HG03565 (cell line): ENCODE measurements around the gene PPP1R12C.
"Not testable (repeated sequence)": the region's sequence is repeated elsewhere in the genome, so short reads cannot be mapped to it uniquely, and the experiment has no call there.

ENCODE experiments used
- ATAC-seq: cut with Tn5 transposase; IDR thresholded peaks from one replicate; pipeline ENCODE4 v1.9.1; 2021; ENCODE audit warnings: mild to moderate bottlenecking, moderate library complexity; ENCODE audit not compliant: unreplicated experiment

PPP1R12C gene

DNA sequence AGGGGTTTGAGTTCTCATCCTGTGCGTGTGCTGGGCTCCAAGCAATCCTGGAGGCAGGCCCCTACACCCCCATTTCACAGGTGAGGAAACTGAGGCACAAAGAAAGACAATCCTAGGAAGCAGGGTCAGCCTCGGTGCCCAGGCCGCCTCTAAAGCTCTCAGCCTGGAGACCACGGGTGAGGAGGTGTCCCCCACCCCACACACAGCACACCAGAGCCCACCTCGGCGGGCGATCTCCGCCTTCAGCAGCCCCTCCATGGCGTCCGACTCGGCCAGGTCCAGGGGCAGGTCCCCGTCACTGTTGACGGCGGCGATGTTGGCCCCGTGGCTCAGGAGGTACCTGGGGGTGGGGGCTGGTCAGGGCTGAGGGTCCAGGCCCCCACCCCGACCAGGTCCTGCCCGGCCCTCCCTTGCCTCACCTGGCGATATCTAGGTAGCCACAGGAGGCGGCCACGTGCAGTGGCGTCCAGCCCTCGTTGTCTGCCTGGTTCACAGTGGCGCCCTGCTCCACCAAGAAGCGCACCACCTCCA is 5.1 kb downstream of the PPP1R12C start:
- ATAC-seq = no peak

DNA sequence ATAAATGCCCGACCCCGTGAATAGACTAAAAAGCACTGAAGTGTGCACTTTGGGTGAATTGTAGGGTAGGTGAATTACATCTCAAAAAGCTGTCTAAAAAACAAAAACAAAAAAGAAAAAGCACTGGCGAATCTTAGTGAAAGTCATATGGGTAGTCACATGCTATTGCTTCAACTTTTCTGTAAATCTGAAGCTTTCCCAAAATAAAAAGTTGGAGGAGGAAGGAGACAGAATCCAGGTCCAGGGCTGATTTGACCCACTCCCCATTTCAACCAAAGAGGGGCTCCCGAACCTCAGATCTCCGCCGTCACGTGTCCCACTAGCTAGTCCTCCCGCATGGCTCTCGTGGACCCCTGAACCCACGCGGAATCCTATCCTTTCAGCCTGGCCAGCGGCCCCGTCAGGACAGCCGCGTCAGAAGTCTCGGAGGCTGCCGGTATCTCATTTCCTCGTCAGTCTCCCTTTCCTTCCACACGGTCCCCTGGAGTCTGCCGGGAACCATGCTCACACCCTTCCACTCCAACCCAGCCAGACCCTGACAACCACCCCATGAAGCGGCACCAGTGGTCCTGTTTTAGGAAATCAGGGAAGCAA is 6.1 kb downstream of the PPP1R12C start:
- ATAC-seq = no peak

DNA sequence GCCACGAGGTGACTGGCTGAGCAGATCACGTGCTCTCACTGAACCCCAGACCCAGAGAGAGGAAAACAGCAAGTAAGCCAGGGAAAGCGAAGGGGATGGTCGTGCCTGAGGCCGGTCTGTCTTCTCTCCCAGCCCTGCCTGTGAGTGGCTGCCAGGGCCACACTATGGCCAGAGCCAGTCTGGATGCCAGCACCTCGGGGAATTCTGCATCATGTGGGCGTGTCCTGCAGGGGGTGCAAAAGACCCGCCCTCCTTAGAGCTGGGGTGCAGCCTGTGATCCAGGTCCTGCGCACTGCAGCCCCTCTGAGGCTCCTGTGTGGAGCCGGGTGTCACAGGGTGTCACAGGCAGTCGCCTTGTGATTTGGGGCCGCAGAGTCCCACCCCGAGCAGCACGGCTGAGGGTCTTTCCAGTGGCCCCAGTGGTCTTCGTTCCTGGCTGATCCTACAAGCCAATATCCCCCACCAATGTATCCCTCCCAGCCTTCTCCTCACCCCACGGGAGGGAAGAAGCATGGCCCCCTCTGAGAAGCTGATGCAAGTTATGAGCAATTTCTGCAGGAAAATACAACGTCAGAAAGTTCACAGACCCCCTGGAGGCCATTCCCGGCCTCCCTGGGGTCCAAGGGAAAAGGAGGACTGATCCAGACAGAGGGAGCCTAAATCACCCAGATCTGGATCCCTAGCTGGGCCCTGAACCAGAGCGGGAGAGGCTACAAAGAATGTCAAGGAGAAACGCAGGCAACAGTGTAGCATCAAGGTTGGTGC is 7.7 kb downstream of the PPP1R12C start:
- no peak for ATAC-seq

DNA sequence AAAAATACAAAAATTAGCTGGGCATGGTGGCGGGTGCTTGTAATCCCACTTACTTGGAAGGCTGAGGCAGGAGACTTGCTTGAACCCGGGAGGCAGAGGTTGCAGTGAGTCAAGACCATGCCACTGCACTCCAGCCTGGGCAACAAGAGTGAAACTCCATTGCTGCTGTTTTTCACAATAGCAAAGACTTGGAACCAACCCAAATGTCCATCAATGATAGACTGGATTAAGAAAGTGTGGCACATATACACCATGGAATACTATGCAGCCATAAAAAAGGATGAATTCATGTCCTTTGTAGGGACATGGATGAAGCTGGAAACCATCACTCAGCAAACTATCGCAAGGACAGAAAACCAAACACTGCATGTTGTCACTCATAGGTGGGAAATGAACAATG is 10.2 kb downstream of the PPP1R12C start:
- not testable (repeated sequence) for ATAC-seq

DNA sequence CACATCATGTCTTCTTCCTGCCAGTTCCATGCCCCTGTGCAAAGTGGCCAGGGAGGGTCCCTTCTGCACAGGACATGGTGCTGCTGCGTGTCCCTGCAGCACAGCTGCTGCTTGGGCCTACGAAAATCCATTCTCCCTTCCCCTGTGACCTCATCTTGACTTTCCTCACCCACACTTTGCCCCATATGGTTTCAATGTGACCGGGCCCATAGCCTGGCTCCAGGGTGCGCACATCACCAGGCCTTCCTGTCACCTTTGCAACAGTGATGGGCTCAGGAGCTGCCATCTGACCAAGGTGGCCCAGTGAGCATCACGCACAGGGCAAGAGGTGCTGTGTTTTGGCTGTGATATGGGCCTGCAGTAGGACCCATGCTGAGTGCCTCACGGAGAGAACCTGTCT is 10.8 kb downstream of the PPP1R12C start:
- no peak for ATAC-seq

DNA sequence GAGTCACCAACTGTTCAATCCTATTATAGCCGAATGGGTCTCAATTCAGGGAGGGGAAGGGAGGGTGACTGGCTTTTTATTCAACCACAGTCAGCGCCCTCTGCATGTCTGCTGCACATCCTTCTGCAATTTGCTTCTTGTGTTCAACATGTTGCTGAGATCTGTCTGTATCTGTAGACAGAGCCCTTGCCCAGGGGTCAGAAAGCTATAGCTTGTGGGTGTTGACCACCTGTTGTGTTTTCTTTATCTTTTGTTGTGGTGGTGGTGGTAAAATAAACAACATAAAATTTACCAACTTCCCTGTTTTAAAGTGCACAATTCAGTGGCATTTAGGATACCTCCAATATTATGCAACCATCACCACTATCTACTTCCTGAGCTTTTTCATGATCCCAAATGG is 12.2 kb downstream of the PPP1R12C start:
- ATAC-seq = no peak

DNA sequence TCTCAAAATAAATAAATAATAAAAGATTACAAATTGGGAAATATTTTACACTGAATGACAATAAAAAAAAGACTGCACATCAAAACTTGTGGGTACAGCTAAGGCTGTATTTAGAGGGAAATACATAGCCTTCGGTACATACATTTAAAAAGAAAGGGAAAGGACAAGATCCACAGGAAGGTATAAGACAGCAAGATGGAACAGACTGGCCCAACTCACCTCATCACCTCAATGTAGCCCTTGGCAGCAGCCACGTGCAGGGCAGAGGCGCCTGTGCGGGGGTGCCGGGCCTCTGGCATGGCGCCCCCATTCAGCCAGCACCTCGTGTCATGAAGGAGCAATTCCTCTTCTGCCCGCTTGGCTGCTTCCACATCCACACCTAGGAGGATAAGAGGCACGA is 14.2 kb downstream of the PPP1R12C start:
- no peak for ATAC-seq

DNA sequence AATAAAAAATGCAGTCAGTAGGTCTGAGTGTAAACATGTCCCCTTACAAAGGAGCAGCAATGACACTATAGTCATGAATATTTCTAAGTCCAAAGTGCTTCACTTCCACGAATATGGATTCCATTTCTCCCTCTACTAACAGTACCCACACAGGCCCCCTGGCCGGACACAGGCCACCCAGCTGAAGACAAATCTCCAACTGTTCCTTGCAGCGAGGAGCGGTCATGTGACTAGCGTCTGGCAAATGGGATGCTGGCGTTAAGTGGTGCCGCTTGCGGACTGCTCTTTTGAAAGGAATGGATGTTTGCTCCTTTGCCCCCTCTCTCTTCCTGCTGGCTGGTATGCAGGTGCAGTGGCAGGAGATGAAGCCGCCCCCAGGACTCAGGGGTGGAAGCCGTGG is 16.2 kb downstream of the PPP1R12C start:
- no peak for ATAC-seq

DNA sequence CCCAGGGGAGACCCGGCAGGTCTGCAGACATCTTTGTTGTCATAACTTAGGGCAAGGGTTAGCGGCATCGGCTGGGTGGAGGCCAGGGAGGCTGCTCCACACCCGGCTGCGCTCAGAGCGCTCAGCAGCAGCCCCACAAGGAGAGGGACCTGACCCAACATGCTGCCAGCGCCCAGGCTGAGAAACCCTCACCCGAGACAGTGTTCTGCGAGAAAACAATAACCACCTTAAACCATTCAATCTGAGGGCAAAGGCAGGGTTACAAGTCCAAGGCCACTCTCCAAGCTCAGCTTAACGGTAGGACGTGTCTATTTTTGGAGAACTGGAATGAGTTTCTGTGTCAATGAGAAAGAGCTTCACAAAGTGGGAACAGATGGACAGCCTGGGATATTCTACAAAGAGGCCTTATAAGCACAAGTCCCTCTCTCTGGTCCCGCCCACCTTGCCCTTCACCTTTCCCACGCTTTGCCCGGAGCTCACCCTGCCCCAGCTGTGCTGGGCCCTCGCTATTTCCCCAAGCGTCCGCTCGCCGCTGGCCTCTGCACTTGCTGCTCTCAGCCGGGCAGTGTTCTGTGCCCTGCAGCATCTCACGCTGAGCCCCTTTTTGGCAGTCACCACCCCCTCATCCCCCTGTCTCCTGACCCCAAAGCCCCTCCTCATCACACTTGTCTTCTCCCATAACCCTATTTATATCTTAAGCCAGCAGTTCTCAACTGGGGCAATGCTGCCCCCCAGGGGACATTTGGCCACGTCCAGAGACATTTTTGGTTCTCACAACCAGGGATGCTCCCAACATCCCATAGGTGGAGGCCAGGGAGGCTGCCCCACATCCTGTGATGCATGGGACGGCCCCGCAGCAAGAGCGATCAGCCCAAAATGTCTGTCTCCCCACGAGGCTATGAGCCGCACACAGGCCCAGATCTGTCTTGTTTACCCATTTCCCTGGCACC is 17.6 kb downstream of the PPP1R12C start:
- ATAC-seq = no peak

DNA sequence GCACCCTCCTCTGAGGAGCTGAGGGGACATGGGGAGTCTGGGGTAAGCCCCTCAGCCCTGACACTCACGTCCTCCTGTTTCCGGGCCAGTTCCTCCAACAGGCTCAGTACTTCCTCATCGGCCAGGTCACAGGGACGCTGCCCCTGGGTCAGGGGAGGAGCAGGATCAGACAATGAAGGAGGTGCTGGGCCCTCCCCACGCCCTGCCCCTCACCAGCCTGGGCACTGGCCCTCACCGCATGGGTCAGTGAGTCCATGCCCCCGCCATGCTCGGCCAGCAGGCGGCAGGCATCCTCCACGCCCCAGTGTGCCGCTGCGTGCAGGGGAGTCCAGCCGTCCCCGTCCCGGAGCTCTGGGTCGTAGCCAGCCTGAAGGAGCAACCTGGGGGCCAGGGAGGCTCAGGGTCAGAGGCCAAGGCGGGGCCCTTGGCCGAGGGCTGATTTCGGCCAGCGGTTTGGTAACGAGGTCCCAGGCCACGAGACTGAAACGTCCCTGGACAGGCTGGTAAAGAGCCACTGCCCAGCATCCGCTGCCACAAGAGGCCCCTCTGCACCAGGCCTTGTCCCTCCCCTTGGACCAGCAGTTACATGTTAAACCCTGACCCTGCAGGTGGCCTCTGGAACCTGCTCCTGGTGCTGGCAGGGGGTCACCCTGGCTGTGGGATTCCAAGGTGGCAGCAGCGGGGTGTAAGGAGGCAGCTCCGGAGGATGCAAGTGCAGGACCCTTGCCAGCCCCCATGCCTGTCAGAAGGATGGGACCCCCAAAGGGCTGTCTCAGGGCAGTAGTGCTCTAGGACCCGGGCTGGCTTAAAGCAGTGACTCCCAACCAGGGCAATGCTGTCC is 18.5 kb downstream of the PPP1R12C start:
- ATAC-seq = no peak

DNA sequence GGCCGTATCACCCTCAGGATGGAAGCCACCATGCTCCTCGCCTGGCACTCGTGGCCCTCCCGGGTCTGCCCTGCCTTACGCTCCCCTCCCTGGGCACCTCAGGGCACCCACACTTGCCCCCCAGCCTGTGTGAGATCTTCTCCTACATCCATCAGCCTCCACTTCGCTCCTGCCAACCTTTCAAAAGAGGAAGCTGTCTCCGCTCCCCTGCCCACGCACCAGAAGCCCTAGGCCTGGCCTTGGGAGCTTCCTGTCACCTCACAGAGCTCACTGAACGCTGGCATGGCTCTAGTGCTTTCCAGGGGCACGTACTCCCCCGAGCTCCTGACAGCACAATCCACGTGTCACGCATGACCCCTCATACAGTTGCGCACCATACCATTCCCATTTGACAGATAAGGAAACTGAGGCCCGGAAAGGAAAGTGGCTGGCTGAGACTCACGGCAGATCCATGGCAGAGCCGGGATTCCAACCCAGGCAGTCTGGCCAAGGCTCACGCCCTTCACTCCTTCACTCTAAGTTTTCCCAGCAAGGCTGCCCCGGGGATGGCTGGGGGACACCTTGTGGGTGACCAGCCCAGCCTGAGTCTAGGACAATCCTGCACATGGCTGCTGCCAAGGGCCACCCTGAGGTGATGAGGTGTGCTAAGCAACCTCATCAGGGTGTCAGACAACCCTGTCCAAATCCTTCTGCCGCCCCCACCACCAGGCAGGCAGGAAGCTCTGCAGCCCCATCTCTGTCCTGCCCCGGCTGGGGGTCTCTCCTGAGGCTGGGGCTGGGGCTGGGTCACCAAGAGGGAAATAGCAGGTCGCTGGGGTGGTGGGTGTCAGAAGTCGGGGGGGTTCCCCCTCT is 19.3 kb downstream of the PPP1R12C start:
- ATAC-seq = no peak

DNA sequence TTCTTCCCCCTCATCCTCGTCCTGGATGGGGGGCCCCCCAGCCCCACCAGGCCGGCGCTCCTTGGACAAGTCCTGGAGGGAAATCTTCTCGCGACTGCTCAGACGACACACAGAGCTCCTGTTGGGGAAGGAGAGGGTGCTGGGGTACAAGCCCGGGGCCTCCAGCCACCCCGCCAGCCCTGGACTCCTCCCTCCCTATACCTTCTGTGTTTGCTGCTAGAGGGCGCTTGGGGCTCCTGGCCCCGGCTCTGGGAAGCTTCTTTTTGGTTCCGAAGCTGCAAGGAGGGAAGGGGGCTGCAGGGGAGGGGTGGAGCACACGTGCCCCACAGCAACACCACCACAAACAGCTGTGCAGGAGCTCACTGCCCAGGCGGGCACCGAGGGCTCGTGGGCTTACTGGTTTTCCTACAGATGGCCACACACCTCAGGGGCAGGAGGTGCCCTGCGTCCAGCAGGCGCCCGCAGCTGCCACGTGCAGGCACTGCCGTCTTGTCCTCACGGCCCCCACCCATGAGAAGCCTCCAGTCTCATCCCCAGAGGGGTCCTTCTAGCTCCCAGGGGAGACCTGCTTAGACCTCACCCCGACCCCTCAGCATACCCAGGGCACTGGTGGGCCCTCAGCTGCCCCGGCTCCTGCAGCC is 21.3 kb downstream of the PPP1R12C start:
- no peak for ATAC-seq

DNA sequence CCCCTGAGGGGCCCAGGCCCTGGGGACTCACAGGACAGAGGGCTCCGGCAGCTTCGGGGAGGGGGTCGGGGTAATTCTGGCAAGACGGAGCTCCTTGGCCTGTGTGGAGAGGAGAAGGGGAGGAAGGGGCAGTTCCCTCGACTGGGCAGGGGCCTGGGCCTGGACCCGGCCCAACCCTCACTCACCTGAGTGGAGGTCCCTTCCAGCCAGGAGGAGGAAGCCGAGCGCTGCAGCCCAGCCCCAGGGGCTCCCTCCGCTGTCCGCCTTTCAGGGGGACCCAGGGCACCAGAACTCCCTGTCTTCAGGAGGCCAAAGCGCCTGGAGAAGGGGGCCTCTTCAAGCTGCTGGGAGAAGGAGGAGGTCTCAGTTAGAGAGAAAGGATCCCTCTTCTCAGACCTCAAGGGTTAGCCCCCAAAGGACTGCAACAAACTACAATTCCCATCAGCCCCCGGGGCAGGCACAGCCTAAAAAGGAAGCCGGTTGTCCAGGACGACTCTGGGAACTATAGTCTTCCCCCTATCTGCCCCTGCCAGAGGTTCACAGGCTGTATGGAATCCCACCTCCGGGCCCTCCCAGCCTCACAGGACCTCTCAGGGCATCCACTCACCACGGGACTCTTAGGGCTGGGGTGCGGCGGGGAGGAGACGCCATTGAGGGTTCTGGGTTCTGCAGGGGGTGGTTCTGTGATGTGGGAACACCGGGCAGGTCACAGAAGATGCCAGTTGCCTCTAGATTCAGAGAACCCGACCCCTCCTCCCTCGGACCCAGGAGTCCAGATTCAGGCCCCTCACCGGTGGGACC is 22.0 kb downstream of the PPP1R12C start:
- no peak for ATAC-seq

DNA sequence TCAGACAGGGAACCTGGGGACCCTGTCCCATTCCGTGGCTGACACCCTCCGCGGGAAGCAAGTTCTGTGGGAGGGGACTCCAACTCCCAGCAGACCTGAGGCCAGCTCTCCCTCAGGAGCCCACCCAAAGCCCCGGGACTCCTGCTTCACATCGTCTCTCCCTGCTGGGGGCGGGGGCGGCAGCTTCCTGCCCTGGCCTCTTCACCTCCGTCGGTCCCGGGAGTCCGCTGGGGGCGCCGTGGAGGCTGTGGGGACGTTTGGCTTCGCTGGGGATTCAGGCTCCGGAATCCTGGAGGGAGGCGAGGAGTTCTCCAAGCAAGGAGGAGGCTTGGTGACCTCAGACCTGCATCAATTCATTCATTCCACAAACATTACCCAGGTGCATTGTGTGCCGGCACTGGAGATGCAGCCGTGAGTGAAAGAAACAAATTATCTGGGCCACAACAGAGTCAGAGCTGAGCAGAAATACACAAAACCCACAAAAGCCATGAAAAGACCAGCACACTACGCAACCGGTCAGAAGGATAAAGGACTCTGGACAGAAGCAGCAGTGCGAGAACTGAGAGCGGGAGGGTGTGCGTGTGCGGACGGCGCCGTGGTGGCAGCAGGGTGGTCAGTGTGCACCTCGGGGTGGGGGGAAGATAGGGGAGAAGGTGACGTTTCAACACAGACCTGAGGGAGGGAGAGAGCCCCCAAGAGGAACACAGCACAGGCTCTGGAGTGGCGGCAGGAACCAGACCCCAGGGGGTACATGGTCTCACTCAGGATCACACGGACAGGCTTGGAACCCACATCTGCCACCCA is 22.8 kb downstream of the PPP1R12C start:
- no peak for ATAC-seq

DNA sequence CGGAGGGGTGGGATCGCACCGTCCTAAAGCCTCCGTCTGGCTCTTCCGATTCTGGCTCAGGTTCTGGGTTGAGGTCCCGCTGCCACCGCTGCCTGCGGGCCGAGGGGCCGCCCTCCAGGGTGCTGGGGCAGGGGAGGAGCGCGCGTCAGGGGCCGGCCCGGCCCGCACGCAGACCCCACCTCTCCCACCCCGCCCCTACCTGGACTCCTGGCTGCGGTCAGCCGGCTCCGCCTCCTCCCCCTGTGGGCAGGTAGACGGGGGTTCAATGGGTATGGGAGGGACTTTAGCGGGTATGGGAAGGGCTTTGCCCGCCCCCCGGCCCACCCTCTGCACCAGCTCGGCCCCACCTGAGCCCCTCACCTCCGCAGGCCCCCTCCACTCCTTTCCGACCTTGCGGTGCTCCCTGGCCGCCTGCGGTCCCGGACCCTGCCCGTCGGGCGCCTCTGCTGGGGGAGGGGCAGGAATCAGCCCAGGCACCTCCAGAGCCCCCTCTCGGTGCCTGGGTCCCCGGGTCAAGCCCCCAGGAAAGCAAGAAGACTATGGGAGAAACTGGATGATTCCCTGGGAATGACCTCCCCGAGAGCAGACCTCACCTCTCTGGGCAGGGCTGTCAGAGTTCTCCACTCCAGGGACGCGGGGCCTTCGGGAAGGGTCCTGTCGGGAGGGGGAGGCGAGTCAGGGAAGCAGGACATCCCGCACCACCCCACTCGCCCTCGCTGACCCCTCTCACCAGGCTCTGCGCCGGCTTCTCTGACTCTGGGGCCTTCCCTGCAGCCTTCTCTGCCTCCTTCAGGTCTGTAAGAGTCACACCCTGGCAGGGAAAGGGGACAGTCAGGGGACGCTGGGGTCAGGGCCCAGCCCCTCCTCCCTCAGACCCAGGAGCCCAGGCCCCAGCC is 24.8 kb downstream of the PPP1R12C start:
- ATAC-seq = no peak

DNA sequence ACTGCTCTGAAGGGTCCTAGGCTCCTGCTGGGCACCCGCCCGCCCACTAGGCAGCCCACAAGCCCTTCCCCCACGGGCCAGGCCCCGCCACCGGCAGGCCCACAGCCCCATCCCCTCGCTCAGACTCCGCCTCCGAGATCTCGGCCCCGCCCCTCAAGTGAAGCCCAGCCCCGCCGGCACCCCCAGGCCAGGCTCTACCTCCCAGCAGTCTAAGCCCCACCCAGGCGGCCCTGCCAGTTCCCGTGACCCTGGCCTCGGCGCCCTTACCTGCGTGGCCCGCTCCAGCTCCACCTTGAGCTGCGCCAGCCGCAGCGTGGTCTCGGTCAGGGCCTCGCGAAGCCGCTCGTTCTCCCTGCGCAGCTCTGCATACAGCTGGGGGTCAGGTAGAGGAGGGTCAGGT is 25.5 kb downstream of the PPP1R12C start:
- ATAC-seq = no peak
